ENCODE data around the gene VIM.

The VIM gene

GRCh38 chr10:17286562-17287550, 58.8 kb downstream of the VIM start:
- no peak for DNase-seq (ENCODE audit: low read depth in 1 of 2, low spot score in 1 of 2)
- no peak for TF ChIP-seq JUND (IDR thresholded peaks at IDR 0.05; ENCODE audit: low read depth)
- in situ Hi-C loops (cut with HindIII; ENCODE audit: low pct_unique_long_range_greater_than_20kb, low sequenced_read_pairs) = no loop called here

Data from T47D (cell line).